DND-41 (cell line): ENCODE data around the gene ARHGAP15.

Experiments
- EZH2 ChIP-seq: IDR thresholded peaks from 3 replicates; pipeline ENCODE4 v1.6.1; 2012; ENCODE audit warnings: borderline replicate concordance, low read depth, mild to moderate bottlenecking, moderate library complexity, low read length, inconsistent platforms; ENCODE audit not compliant: severe bottlenecking
- TF ChIP-seq, protein P1 (sequence below): IDR thresholded peaks from 2 replicates; pipeline ENCODE4 v1.5.1; 2012; ENCODE audit warnings: borderline replicate concordance, low read length, moderate library complexity, mild to moderate bottlenecking; ENCODE audit not compliant: poor library complexity, severe bottlenecking; ENCODE audit errors: extremely low read depth

DNA sequence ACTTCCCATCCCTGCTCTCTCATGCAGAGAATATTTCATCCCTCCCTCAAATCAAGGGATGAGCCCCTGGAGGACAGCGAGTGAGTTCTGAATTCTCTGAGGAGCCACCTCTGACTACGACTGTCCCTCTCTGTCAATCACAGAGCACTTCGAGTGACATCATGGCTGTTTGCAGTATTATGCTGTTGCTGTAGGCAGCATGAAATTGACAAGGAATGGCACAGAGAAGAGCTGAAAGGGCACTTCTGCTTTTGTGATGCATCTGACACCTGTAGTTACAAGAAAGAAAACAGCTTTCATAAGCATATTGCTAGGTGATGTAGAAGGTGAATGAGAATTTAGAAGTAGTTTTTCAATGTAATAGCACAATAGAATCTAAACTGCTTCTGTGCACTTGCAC lies 166.9 kb downstream of the ARHGAP15 start:
- TF ChIP-seq, protein P1, sequence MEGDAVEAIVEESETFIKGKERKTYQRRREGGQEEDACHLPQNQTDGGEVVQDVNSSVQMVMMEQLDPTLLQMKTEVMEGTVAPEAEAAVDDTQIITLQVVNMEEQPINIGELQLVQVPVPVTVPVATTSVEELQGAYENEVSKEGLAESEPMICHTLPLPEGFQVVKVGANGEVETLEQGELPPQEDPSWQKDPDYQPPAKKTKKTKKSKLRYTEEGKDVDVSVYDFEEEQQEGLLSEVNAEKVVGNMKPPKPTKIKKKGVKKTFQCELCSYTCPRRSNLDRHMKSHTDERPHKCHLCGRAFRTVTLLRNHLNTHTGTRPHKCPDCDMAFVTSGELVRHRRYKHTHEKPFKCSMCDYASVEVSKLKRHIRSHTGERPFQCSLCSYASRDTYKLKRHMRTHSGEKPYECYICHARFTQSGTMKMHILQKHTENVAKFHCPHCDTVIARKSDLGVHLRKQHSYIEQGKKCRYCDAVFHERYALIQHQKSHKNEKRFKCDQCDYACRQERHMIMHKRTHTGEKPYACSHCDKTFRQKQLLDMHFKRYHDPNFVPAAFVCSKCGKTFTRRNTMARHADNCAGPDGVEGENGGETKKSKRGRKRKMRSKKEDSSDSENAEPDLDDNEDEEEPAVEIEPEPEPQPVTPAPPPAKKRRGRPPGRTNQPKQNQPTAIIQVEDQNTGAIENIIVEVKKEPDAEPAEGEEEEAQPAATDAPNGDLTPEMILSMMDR, result no peak
- TF ChIP-seq EZH2, result no peak
